Ovary (tissue), 9 donors: ENCODE measurements around the gene ZNF343. TPM values are rescaled to one million over a fixed set of nuclear protein-coding genes. Genes with fewer than 3 reads are reported as not detected.
"Not testable (repeated sequence)": the region's sequence is repeated elsewhere in the genome, so short reads cannot be mapped to it uniquely, and the experiment has no call there.

Experiments used
- DNase-seq, 5 donors: peaks; one replicate each; pipeline ENCODE4 v3.0.0-alpha.2; 2019 to 2020
- H3K27ac ChIP-seq, 2 donors: fragments of 200-600 bp; one replicate each; pipeline versions ENCODE4 v1.5.1 to v1.8.0; 2019 to 2022
- H3K27me3 ChIP-seq: fragments of 200-600 bp; one replicate; pipeline ENCODE4 v1.8.0; 2022
- H3K36me3 ChIP-seq: fragments of 200-600 bp; sonication (generic); one replicate; pipeline ENCODE4 v1.5.1; 2019
- H3K4me1 ChIP-seq: one replicate; pipeline ENCODE4 v1.8.1; 2013; ENCODE audit warnings: mild to moderate bottlenecking, moderate library complexity; ENCODE audit not compliant: insufficient read depth
- H3K4me3 ChIP-seq: fragments of 200-600 bp; sonication (generic); one replicate; pipeline ENCODE4 v1.5.1; 2017
- H3K9me3 ChIP-seq, 2 donors: fragments of 200-600 bp in 1 of 2; sonication (generic) in 1 of 2; one replicate each; pipeline versions ENCODE4 v1.5.1 to v1.8.1; 2013 to 2019; ENCODE audit warnings: mild to moderate bottlenecking in 1 of 2, moderate library complexity in 1 of 2
- CTCF ChIP-seq, 3 donors: fragments of 450-650 bp in 2 of 3; fragments of 200-600 bp in 1 of 3; IDR thresholded peaks; one replicate each; pipeline versions ENCODE4 v1.5.1 to v1.8.0; 2016 to 2022; ENCODE audit warnings: antibody characterized with exemption in 3 of 3, mild to moderate bottlenecking in 1 of 3
- EP300 ChIP-seq: sonication (generic); formaldehyde crosslinking; IDR thresholded peaks from one replicate; pipeline ENCODE4 v1.6.1; 2017; ENCODE audit warnings: antibody characterized with exemption
- POLR2A ChIP-seq: fragments of 450-650 bp; IDR thresholded peaks from one replicate; pipeline ENCODE4 v1.6.1; 2017; ENCODE audit warnings: antibody characterized with exemption, mild to moderate bottlenecking, moderate library complexity
- WGBS, 3 donors: extraction: QIAGEN DNeasy Blood & Tissue Kit in 1 of 3; methylation state at CpG; one replicate each; pipeline versions ENCODE4 v1.1.5 to v1.1.7; 2013 to 2017; 5-methylcytosine and 5-hydroxymethylcytosine counted together
- intact Hi-C, 4 donors: fragments of 100-400 bp; cut with DNase I; formaldehyde crosslinking; loops; one replicate each; pipeline versions ENCODE4 v1.11.0 to v1.15.1; 2022 to 2023
- polyA plus RNA-seq, 2 donors: library from polyadenylated mRNA; stranded (reverse); fragments of 200-250 nt in 1 of 2; fragments of 350-450 nt in 1 of 2; fragmentation: Illumina TruSeq in 1 of 2; extraction: RNeasy Lipid Tissue Mini Kit (QIAGEN cat#74804) in 1 of 2; gene quantifications; one replicate each; pipeline ENCODE4 v1.2.3, GENCODE V29; 2013 to 2014
- total RNA-seq, 7 donors: library from RNA; depleted of rRNA in 2 of 7; stranded (reverse); fragments of >200 nt in 2 of 7; fragmentation: NEBNext Ultra II Directional in 3 of 7; extraction: Animal tissue kit (Norgen Biotek cat#: 25700) in 3 of 7; gene quantifications; one replicate each; pipeline versions ENCODE4 v1.1.0 to v1.2.4, GENCODE V29; 2016 to 2023
- donor health status: DM: no; HTN: no; CAD: no; lungs with moderate emphysema.
- donor health status: DM: no; HTN: no; CAD: no.
- donor health status: Bipolar disorder and iron deficiency.
- donor health status: DM: yes; HTN: yes; CAD: no.
- donor health status: DM: no; HTN: no; CAD: no.
- donor health status: DM: yes; HTN: yes; CAD: no.

The ZNF343 gene
- total and polyA plus RNA-seq, 9 donors, result 5.2 to 16.5 (median 12.3) TPM

DNA sequence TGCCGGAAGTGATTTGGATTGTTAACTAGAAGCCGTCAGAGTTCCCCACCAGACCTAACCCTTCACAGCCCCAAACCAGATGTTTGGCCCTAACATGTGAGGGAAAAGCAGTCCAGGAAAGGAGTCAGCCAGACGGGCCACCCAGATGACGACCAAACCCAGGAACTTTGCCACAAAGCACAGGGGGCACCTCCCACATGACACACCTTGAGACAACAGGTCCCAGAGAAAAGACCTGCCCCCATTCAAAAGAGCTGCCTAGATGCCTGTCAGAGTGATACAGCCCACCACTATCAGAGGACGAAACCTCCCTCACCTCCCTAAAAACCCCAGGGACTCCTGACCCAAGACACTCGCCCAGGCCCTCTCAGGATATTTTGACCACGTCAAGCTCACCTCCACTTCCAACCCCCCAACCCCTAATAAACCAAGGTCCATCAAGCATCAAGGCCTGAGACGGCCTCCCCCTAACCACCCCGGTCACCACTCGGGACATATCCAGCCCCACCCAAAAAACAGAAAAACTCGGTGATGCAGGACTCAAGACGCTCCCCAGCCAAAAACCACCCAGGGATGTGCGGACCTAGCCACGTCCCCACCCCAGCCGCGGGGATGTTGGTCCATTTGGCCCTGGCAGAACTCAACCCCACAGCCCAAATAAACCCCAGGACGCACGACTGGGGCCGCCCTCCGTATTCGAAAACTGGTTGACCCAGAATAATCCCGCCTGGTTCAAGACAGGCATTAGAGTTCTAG lies 662 bp downstream of the ZNF343 start:
- Histone ChIP-seq H3K4me1 (peaks cover 8% of the 10 kb centered on the region), H3K36me3 (no peaks in the 10 kb centered on the region), H3K4me3 (peak overlapping the region; percentile 93), H3K9me3 (no peaks in the 10 kb centered on the region), H3K27ac (peak overlapping the region; percentile 40 to 80), H3K27me3 (no peaks in the 10 kb centered on the region)
- 3 to 5% (median 3%) methylated on average over 22 of the region's 22 CpGs for WGBS, 3 donors
- intact Hi-C loops, result no loop called here
- peak in 3 of 5 donors; percentile 14 to 37 (median 33) for DNase-seq
- TF ChIP-seq CTCF (IDR thresholded peaks at IDR 0.05) (no peak), EP300 (no peak), POLR2A (no peak)

GRCh38 chr20:2507464-2507863 lies 1.3 kb downstream of the ZNF343 start:
- Histone ChIP-seq H3K4me1 (peaks cover 8% of the 10 kb centered on the region), H3K27ac (no peak overlapping the region), H3K36me3 (no peaks in the 10 kb centered on the region), H3K9me3 (no peaks in the 10 kb centered on the region), H3K27me3 (no peaks in the 10 kb centered on the region), H3K4me3 (peak overlapping the region; percentile 93)
- 56 to 62% (median 61%) methylated on average over 5 of the region's 5 CpGs for WGBS, 3 donors
- intact Hi-C loops, result no loop called here
- no peak for DNase-seq
- TF ChIP-seq CTCF (IDR thresholded peaks at IDR 0.05) (no peak), POLR2A (no peak), EP300 (no peak)

DNA sequence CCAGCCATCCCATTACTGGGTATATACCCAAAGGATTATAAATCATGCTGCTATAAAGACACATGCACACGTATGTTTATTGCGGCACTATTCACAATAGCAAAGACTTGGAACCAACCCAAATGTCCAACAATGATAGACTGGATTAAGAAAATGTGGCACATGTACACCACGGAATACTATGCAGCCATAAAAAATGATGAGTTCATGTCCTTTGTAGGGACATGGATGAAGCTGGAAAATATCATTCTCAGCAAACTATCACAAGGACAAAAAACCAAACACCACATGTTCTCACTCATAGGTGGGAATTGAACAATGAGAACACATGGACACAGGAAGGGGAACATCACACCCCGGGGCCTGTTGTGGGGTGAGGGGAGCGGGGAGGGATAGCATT lies 2.3 kb downstream of the ZNF343 start:
- H3K9me3 ChIP-seq, H3K36me3 ChIP-seq, H3K4me3 ChIP-seq, DNase-seq, H3K4me1 ChIP-seq, intact Hi-C loops, H3K27ac ChIP-seq, H3K27me3 ChIP-seq: not testable (repeated sequence)
- WGBS, 3 donors, result 91 to 100% (median 95%) methylated on average over 2 to 3 of the region's 5 CpGs

DNA sequence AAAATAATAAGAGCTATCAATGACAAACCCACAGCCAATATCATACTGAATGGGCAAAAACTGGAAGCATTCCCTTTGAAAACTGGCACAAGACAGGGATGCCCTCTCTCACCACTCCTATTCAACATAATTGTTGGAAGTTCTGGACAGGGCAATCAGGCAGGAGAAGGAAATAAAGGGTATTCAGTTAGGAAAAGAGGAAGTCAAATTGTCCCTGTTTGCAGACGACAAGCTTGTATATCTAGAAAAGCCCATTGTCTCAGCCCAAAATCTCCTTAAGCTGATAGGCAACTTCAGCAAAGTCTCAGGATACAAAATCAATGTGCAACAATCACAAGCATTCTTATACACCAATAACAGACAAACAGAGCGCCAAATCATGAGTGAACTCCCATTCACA lies 3.9 kb downstream of the ZNF343 start:
- H3K36me3 ChIP-seq, DNase-seq, H3K27ac ChIP-seq, intact Hi-C loops, H3K9me3 ChIP-seq, H3K4me3 ChIP-seq, H3K27me3 ChIP-seq, H3K4me1 ChIP-seq: not testable (repeated sequence)
- 88 to 95% (median 93%) methylated on average over 2 of the region's 2 CpGs for WGBS, 3 donors

DNA sequence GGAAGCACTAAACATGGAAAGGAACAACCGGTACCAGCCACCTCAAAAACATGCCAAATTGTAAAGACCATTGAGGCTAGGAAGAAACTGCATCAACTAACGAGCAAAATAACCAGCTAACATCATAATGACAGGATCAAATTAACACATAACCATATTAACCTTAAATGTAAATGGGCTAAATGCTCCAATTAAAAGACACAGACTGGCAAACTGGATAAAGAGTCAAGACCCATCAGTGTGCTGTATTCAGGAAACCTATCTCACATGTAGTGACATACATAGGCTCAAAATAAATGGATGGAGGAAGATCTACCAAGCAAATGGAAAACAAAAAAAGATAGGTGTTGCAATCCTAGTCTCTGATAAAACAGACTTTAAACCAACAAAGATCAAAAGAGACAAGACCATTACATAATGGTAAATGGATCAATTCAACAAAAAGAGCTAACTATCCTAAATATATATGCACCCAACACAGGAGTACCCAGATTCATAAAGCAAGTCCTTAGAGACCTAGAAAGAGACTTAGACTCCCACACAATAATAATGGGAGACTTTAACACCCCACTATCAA lies 5.8 kb downstream of the ZNF343 start:
- H3K27ac ChIP-seq, H3K36me3 ChIP-seq, intact Hi-C loops, H3K4me3 ChIP-seq, H3K4me1 ChIP-seq, H3K9me3 ChIP-seq, DNase-seq, H3K27me3 ChIP-seq: not testable (repeated sequence)
- WGBS, 3 donors, result 93 to 100% (median 94%) methylated on average over 2 of the region's 2 CpGs

DNA sequence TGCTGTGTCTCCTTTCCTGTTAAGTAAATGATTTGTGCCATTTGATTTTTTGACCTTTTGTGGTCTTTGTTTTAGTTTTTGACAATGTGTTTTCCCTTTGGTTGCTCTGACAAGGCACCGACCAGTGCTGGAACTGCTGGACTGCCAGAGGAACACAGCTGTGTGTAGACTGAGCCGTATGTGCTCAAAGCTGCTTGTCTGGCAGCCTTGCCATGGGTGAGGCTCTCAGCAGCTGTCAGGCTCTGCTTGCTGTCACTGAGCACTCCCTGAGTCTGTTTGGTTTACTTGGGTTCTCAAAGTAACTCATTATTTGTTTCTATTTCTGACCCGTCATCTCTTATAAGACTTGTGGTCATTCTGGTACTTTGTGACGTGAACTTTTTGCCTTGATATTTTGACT lies 23.1 kb downstream of the ZNF343 start:
- intact Hi-C loops, result no loop called here
- TF ChIP-seq POLR2A, result no peak
- no peak for DNase-seq
- Histone ChIP-seq H3K9me3 (no peaks in the 10 kb centered on the region), H3K4me1 (no peaks in the 10 kb centered on the region), H3K36me3 (no peaks in the 10 kb centered on the region), H3K27ac (no peak overlapping the region), H3K4me3 (no peak overlapping the region), H3K27me3 (no peaks in the 10 kb centered on the region)
- 49 to 67% (median 54%) methylated on average over 4 of the region's 4 CpGs for WGBS, 3 donors
